ENCODE results near the gene RPS6KA4.

DNA sequence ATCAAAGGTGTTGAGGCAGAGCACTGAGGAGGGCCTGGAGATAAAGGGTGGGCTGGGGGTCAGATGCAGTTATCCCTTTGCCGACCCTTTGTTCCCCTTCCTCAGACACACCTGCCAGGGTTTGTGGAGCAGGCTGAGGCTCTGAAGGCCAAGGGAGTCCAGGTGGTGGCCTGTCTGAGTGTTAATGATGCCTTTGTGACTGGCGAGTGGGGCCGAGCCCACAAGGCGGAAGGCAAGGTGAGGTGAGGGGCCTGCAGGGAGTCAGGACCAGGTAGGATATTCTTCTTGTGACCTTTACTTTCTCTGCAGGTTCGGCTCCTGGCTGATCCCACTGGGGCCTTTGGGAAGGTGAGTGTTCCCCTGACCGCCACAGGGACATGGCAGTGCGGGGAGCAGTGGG lies 38.4 kb upstream of the RPS6KA4 start:
- TF ChIP-seq POLR2AphosphoS5 (IDR thresholded peaks at IDR 0.05; ENCODE audit: low read depth, low read length) (no peak), POLR2A (IDR thresholded peaks at IDR 0.05; ENCODE audit: low read depth, low read length) (no peak)
